Nephron (organoid): ENCODE measurements around the gene CCT8.

ENCODE experiments used
- H3K27ac Mint-ChIP-seq, 3 experiments: 2 replicates each; pipeline ENCODE4 v1.8.0; 2020; ENCODE audit warnings: mixed read lengths in 3 of 3, mild to moderate bottlenecking in 2 of 3, moderate library complexity in 1 of 3
- H3K27me3 Mint-ChIP-seq: 2 replicates; pipeline ENCODE4 v1.8.0; 2021; ENCODE audit warnings: low read depth, mild to moderate bottlenecking, moderate library complexity, mixed read lengths
- H3K36me3 Mint-ChIP-seq: 2 replicates; pipeline ENCODE4 v1.8.0; 2020; ENCODE audit warnings: low read depth, mixed read lengths
- H3K4me1 Mint-ChIP-seq: 2 replicates; pipeline ENCODE4 v1.8.0; 2020; ENCODE audit warnings: mixed read lengths
- H3K4me3 Mint-ChIP-seq, 3 experiments: 2 replicates each; pipeline ENCODE4 v1.8.0; 2020; ENCODE audit warnings: mild to moderate bottlenecking in 3 of 3, mixed read lengths in 3 of 3, moderate library complexity in 2 of 3
- H3K9me3 Mint-ChIP-seq: 2 replicates; pipeline ENCODE4 v1.8.0; 2020; ENCODE audit warnings: mixed read lengths
- CTCF ChIP-seq, 3 experiments: fragments of 200-600 bp; sonication (generic); IDR thresholded peaks; one replicate each; pipeline ENCODE4 v1.5.0; 2021; ENCODE audit warnings: antibody characterized with exemption in 3 of 3; ENCODE audit not compliant: unreplicated experiment in 3 of 3

Gene CCT8

GRCh38 chr21:29105218-29105617 is 31.8 kb upstream of the CCT8 start:
- H3K36me3 Mint-ChIP-seq = no peaks in the 10 kb centered on the region
- H3K27ac Mint-ChIP-seq = peak overlapping the region in 2 of 3 experiments; percentile 5 to 7
- H3K4me1 Mint-ChIP-seq = peaks cover 30% of the 10 kb centered on the region
- no peaks in the 10 kb centered on the region for H3K27me3 Mint-ChIP-seq
- H3K9me3 Mint-ChIP-seq = no peaks in the 10 kb centered on the region
- TF ChIP-seq CTCF (IDR thresholded peaks at IDR 0.05; ENCODE audit: unreplicated experiment in 3 of 3) = no peak
- no peak overlapping the region for H3K4me3 Mint-ChIP-seq

- H3K27me3 Mint-ChIP-seq = peaks cover 3% of the 10 kb centered on the region
Observed at GRCh38 chr21:29104239-29104708, 30.8 kb upstream of the CCT8 start.

DNA sequence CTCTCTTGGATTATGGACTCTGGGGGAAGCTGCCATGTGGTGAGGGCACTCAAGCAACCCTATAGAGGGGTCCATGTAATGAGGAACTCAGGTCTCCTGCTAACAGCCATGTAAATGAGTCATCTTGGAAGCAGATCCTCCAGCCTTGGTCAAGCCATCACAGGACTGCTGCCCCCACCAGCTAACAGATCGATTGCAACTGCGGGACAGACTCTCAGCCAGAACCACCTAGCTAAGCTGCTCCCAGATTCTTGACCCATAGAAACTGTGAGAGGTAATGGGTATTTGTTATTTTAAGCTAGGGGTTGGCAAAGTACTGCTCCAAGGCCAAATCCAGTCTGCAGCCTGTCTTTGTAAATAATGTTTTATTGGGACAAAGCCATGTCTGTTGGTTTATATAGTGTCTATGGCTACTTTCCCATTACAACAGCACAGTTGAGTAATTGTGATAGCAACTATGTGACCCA is 29.4 kb upstream of the CCT8 start:
- Mint-ChIP-seq H3K27me3 (peaks cover 3% of the 10 kb centered on the region), H3K27ac (no peak overlapping the region), H3K4me1 (peaks cover 16% of the 10 kb centered on the region), H3K9me3 (no peaks in the 10 kb centered on the region), H3K4me3 (no peak overlapping the region), H3K36me3 (no peaks in the 10 kb centered on the region)
- no peak for TF ChIP-seq CTCF (IDR thresholded peaks at IDR 0.05; ENCODE audit: unreplicated experiment in 3 of 3)

More at GRCh38 chr21:29104239-29104708, 30.8 kb upstream of the CCT8 start:
- H3K4me1 Mint-ChIP-seq = peaks cover 20% of the 10 kb centered on the region
- H3K9me3 Mint-ChIP-seq = no peaks in the 10 kb centered on the region
- H3K27ac Mint-ChIP-seq = peak overlapping the region; percentile 56 to 84 (median 70)
- TF ChIP-seq CTCF (IDR thresholded peaks at IDR 0.05; ENCODE audit: unreplicated experiment in 3 of 3) = no peak
- no peak overlapping the region for H3K4me3 Mint-ChIP-seq
- H3K36me3 Mint-ChIP-seq = no peaks in the 10 kb centered on the region

DNA sequence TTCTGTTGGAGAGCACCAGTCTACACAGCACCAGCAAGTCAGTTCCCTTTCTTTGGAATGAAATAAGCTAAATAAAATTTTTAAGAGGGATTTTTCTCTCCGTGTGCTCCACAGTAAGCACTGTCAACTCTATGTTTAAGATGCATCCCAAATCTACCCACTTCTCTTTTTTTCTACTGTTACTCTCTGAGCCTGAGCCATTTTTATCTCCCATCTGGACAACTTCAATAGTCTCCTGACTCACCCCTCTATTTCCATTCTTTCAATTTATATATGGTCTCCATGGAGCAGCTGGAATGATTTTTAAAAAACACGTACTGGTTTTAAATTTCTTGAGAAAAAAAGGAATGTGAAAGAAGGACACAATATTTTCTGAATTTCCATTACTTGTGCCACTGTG is 24.7 kb upstream of the CCT8 start:
- TF ChIP-seq CTCF (IDR thresholded peaks at IDR 0.05; ENCODE audit: unreplicated experiment in 3 of 3) = no peak
- no peaks in the 10 kb centered on the region for H3K36me3 Mint-ChIP-seq

GRCh38 chr21:29096218-29097015 is 23.0 kb upstream of the CCT8 start:
- peaks cover 13% of the 10 kb centered on the region for H3K4me1 Mint-ChIP-seq
- no peak overlapping the region for H3K27ac Mint-ChIP-seq
- no peak for TF ChIP-seq CTCF (IDR thresholded peaks at IDR 0.05; ENCODE audit: unreplicated experiment in 3 of 3)
- no peaks in the 10 kb centered on the region for H3K36me3 Mint-ChIP-seq
- H3K4me3 Mint-ChIP-seq = no peak overlapping the region
- H3K27me3 Mint-ChIP-seq = peaks cover 3% of the 10 kb centered on the region
- H3K9me3 Mint-ChIP-seq = no peaks in the 10 kb centered on the region

More for the DNA sequence above, 24.7 kb upstream of the CCT8 start:
- H3K9me3 Mint-ChIP-seq = no peaks in the 10 kb centered on the region
- peaks cover 5% of the 10 kb centered on the region for H3K4me1 Mint-ChIP-seq
- no peak overlapping the region for H3K4me3 Mint-ChIP-seq
- H3K27ac Mint-ChIP-seq = no peak overlapping the region
- peaks cover 3% of the 10 kb centered on the region for H3K27me3 Mint-ChIP-seq
